NCI-H1417 treated with DMSO at 0.1 percent for 48 hours (cell line): ENCODE results near the gene TSGA10.
A peak's percentile ranks its signal among the peaks of the same experiment; 100 is the strongest.
"Not testable (repeated sequence)": the region's sequence is repeated elsewhere in the genome, so short reads cannot be mapped to it uniquely, and the experiment has no call there.

ENCODE experiments used
- DNase-seq: peaks from one replicate; lab custom pipeline; 2025; lab: John Stamatoyannopoulos, UW

Gene TSGA10, protein sequence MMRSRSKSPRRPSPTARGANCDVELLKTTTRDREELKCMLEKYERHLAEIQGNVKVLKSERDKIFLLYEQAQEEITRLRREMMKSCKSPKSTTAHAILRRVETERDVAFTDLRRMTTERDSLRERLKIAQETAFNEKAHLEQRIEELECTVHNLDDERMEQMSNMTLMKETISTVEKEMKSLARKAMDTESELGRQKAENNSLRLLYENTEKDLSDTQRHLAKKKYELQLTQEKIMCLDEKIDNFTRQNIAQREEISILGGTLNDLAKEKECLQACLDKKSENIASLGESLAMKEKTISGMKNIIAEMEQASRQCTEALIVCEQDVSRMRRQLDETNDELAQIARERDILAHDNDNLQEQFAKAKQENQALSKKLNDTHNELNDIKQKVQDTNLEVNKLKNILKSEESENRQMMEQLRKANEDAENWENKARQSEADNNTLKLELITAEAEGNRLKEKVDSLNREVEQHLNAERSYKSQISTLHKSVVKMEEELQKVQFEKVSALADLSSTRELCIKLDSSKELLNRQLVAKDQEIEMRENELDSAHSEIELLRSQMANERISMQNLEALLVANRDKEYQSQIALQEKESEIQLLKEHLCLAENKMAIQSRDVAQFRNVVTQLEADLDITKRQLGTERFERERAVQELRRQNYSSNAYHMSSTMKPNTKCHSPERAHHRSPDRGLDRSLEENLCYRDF

DNA sequence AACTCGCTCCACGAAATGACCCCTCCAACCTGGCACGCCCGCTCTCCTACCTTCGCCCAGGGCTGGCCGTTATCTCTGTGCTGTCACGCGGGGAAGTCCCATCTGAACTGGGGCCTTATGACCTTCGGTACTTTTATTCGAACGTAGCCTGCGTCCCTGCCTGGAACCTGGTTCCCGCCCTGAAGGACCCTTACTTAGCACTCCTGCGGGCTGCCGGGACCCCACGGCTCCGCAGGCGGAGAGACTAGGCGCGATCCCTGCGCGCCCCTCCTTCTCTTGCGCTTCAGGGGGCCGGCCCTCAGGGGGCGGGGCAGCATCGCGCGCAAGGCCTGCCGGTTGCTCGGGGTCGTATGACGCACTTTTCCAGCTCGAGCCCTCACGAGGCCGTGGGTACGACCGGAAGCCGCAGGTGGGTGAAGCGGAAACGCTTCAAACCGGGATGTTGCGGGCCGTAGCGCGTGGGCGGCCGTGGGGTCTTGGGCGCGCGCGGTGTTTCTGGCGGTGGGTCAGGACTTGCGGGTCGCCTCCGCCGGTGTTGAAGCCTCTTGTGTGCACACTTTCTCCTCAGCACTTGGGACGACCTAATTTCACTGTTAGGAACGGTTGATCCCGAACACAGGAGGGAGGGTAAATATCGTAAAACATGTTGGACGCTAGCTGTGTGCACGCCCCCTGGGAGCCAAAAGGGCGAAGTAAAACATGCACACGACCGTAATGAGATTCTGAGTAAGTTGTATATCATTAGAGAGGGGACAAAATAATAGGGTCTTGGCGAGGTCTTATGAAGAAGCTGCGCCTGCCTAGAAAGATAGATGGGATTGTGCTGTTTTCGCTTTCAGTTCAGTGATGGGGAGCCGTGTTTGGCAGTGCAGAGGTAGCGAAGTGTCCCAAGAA is at the start of gene TSGA10, which contains the start of gene LIPT1:
TSGA10 (minus strand) TSS at position 300 of the 894 bp plus-strand sequence. CDS start 45,503 bp downstream, outside the sequence.
LIPT1 (plus strand) TSS at position 325 of the 894 bp plus-strand sequence. CDS start 6,991 bp downstream, outside the sequence.
- DNase-seq: peak; percentile 60

- no peak for DNase-seq
These were observed 47.4 kb upstream of the TSGA10 start for GRCh38 chr2:99201959-99202678.

GRCh38 chr2:99200076-99200800 is 45.5 kb upstream of the TSGA10 start:
- DNase-seq: no peak

DNA sequence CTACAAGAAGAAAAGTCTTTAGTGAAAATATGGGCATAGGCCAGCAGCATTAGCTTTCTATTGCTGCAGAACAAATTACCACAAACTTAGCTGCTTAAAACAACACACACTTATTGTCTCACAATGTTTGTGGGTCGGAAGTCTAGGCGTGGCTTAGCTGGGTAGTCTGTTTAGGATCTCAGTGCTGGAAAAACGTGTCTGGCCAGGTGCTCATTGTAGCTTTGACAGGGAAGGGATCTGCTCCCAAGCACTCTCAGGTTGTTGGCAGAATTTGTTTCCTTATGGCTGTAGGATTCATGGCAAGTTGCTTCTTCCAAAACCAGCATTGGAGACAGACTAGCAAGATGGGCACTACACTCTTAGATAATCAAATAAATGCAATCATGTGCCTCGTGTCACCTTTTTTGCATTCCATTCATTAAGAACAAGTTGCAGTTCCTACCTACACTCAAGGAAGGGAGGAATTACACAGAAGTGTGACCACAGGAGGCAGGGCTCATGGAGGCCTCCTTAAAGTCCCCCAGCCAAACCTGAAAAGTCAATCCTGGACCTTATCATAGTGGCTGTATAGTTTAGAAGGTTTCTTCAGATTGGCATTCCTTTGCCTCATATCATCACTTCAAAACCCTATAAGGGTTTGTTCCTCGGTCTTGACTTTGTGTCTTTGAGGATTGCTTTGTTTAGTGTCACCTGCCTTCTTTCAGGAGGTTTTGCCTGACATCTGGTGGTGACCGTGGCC is 43.5 kb upstream of the TSGA10 start:
- no peak for DNase-seq

- DNase-seq: not testable (repeated sequence)
These were observed 37.6 kb upstream of the TSGA10 start for GRCh38 chr2:99192364-99192763.

- no peak for DNase-seq
These were observed 35.8 kb upstream of the TSGA10 start for GRCh38 chr2:99190548-99190947.

- DNase-seq: no peak
These were observed 33.6 kb upstream of the TSGA10 start for GRCh38 chr2:99188357-99188756.

- no peak for DNase-seq
These were observed 32.3 kb upstream of the TSGA10 start for GRCh38 chr2:99187011-99187410.

GRCh38 chr2:99184811-99185210 is 30.1 kb upstream of the TSGA10 start:
- DNase-seq: no peak

DNA sequence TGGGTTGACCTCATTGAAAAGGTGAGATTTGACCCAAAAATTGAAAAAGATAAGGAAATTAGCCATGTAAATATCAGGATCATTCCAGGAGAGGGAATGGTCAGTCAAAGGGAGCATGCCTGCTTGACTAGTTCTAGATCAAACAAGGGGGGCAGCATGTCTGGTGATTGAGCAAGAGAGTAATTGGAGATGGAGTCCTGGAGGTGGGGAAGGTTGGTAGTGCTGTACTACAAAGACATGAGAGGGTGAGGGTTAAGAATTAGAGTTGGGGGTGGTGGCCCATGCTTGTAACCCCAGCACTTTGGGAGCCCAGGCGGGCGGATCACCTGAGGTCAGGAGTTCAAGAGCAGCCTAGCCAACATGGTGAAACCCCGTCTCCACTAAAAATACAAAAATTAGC is 28.3 kb upstream of the TSGA10 start:
- DNase-seq: no peak

GRCh38 chr2:99181624-99182000 is 26.9 kb upstream of the TSGA10 start:
- no peak for DNase-seq

DNA sequence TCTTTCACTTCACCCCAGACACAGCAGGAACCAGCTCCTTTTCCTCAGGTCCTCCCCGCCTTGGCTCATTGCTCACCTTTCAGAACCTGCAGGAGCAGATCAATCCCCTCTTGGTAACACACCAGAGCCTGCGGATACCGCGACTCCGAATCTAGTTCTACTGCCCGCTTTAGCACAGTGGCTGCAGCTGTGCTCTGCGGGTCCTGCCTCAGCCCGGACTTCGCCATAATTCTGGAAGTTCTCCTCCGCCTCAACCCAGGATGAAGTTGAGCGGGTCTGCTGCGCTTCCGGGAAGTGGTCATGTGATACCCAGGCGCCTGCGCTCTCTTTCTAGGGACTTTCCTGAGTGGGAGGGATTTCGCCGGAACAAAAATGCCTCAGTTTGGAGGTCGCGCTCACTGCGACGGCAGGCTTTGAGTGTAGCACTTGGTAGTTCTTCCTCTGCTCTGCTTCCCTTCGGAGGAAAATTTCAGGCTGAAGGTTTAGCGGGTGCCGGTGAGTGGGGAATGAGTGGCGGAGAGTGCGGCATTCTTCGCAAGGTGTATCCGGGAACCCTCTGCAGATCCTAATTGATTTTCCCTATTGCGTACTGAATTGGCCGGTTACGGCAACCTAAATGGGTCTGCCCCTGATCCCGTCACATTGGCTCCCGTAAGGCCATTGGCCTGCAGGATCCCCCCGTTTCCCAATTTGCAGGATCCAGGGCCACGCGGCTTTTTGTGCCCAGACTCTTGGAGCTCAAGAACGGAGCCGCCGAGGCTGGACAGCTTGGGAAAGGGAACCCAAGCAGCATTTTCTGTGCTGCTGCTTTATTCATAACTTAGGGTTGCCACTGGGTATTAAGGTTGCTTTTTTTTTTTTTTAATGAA is 26.2 kb upstream of the TSGA10 start, which contains the start of the genes MITD1 and MRPL30:
MITD1 (minus strand) TSS at position 304 of the 869 bp plus-strand sequence; CDS start at position 227, 77 bp downstream.
MRPL30 (plus strand) TSS at position 430 of the 869 bp plus-strand sequence. CDS start 5,020 bp downstream, outside the sequence.
- DNase-seq: peak; percentile 79

- no peak for DNase-seq
These were observed 16.8 kb upstream of the TSGA10 start for GRCh38 chr2:99171377-99172140.

- DNase-seq: no peak
These were observed 14.8 kb upstream of the TSGA10 start for GRCh38 chr2:99169534-99169933.

- DNase-seq: no peak
These were observed 11.5 kb upstream of the TSGA10 start for GRCh38 chr2:99166218-99166617.

DNA sequence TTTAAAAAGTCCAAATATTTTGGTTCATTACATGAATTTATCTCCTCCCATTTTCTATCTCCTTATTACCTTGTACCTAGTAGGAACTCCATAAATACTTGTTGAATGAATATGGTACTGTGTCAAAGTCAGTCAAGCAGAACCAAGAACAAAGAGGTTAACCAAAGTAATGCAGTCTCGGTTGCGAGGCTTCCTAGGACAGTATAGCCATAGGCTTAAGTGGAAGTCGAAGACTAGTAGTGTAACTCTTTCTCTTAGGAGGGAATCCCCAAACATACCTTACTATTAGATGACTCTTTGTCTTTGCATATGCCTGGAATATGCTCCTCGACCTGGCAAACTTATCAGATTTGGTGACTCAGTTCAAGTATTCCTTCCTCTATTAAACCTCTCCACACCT is 4.9 kb upstream of the TSGA10 start:
- no peak for DNase-seq

DNA sequence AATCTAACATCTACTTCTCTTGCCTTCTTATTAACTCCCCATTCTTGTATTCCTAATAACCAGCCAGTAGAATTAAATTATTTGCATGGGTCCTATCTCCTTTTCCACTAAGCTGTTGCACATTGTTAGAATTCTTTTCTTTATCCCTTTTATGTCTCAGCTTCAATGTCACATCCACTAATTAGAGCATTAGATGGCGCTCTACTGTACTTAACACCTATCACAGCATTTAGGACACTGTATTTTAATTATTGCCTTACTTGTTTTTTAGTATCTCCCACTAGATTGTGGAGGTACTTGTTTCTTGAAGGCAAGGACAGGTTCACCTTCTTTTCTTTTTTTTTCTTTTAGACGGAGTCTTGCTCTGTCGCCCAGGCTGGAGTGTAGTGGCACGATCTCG is 3.9 kb upstream of the TSGA10 start:
- no peak for DNase-seq

GRCh38 chr2:99156891-99157290 is 2.1 kb upstream of the TSGA10 start:
- no peak for DNase-seq
